ENCODE data around the gene RSPH10B2.
"Not testable (repeated sequence)": the region's sequence is repeated elsewhere in the genome, so short reads cannot be mapped to it uniquely, and the experiment has no call there.

The RSPH10B2 gene

GRCh38 chr7:6843092-6843491, 89.2 kb downstream of the RSPH10B2 start:
- DNase-seq (ENCODE audit: low read depth) = not testable (repeated sequence)

GRCh38 chr7:6843654-6844053, 89.8 kb downstream of the RSPH10B2 start:
- not testable (repeated sequence) for DNase-seq (ENCODE audit: low read depth)

- not testable (repeated sequence) for DNase-seq (ENCODE audit: low read depth)
Measured at GRCh38 chr7:6845971-6846449, 92.1 kb downstream of the RSPH10B2 start.

- not testable (repeated sequence) for DNase-seq (ENCODE audit: low read depth)
Measured at GRCh38 chr7:6847751-6848150, 93.8 kb downstream of the RSPH10B2 start.
